HG03520 (cell line): ENCODE measurements around the gene CPTP.

Source experiments
- ATAC-seq: cut with Tn5 transposase; IDR thresholded peaks from one replicate; pipeline ENCODE4 v1.9.1; 2021; ENCODE audit warnings: mild to moderate bottlenecking, moderate library complexity; ENCODE audit not compliant: unreplicated experiment

Gene CPTP

DNA sequence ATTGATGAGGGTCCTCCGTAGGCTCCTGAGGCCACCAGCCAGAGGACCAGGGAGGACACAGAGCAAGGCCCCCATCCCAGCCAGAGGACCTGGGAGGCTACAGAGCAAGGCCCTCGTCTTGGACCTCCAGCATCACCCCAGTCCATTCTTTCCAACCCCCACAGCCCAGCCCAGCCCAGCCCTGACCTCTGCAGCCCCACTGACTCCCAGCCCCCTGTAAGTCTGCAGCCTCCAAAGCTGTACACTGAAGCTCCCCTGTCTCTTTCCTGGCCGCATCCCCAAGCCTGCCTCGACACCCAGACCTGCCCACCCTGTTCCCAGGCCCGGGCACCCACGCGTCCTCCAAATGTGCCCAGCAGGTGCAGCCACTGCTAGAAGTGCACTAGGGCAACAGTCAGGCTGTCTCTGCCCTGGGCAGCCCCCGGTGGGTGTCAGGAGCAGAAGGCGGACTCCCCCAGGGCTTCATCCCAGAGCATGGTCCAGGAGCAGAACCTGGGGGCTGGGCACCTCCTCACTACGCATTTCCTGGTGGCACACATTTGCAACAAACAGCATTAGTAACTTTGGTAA, 22.5 kb downstream of the CPTP start:
- no peak for ATAC-seq

GRCh38 chr1:1347663-1348419, 23.2 kb downstream of the CPTP start:
- ATAC-seq = no peak

- peak; percentile 10 for ATAC-seq
Measured at GRCh38 chr1:1348420-1349255, 24.0 kb downstream of the CPTP start.

DNA sequence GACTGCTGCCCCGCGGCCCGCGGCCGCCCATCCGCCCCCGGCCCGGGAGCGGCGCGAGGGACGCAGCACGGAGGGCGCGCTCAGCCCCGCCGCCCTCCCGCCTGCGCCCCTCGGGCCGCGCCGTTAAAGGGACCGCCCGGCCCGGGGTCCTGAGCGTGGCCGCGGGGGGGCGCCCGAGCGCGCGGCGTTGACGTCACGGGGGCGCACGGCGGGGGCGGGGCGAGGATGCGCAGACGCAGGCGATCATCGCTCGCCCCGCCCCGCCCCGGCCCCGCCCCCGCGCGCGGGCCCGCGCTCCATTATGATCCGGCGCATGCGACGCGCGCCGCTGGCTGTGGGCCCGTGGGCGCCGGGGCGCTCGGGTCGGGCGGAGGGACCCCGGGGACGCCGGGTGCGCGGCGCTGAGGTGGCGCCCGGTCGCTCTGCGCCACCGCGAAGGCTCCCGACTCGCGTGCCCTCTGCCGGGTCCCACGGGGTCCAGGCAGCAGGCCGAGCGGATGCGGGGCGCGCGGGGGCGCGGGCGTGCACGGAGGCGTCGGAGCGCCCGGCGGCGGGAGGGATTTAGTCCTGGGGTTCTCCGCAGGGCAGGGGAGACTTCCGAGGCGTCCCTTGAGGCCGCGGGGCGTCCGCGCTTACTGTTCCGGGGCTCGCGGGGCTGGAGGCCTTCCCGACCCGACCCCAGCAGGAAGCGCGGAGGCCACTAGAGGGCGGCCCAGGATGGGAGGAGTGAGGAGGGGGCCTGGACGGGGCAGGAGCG, 24.8 kb downstream of the CPTP start, which contains the start of gene DVL1:
Gene DVL1 (minus strand): TSS at position 163 of the 757 bp plus-strand sequence. CDS start 353 bp downstream, outside the sequence.
- peak; percentile 63 for ATAC-seq

GRCh38 chr1:1351511-1352427, 27.2 kb downstream of the CPTP start:
- no peak for ATAC-seq

DNA sequence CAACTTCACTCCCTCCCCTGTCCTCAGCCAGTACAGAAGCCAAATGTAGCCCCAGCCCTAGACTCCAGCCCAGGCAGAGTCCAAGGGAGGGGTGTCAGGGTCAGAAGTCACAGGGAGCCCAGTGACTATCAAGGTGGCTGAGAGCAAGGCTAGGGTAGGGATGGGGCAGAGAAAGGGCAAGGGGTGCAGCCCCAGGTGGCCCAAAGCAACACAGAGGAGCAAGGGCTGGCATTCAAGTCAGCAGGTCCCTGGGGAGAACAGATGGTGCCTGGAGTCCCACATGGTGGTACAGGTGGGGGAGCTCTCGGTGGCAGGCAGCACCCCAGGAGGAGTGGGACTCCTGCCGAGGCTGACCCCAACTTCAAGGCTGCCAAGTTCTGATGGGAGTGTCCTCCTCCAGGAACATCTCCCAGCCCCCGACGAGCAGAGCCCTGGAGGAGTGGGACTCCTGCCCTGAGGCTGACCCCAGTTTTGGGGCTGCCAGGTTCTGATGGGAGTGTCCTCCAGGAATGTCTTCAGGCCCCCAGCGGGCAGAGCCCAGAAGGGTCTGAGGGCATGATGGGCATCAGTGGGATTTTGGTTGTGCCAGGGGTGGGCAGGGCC, 28.3 kb downstream of the CPTP start:
- ATAC-seq = no peak

GRCh38 chr1:1353389-1354151, 29.0 kb downstream of the CPTP start:
- no peak for ATAC-seq

DNA sequence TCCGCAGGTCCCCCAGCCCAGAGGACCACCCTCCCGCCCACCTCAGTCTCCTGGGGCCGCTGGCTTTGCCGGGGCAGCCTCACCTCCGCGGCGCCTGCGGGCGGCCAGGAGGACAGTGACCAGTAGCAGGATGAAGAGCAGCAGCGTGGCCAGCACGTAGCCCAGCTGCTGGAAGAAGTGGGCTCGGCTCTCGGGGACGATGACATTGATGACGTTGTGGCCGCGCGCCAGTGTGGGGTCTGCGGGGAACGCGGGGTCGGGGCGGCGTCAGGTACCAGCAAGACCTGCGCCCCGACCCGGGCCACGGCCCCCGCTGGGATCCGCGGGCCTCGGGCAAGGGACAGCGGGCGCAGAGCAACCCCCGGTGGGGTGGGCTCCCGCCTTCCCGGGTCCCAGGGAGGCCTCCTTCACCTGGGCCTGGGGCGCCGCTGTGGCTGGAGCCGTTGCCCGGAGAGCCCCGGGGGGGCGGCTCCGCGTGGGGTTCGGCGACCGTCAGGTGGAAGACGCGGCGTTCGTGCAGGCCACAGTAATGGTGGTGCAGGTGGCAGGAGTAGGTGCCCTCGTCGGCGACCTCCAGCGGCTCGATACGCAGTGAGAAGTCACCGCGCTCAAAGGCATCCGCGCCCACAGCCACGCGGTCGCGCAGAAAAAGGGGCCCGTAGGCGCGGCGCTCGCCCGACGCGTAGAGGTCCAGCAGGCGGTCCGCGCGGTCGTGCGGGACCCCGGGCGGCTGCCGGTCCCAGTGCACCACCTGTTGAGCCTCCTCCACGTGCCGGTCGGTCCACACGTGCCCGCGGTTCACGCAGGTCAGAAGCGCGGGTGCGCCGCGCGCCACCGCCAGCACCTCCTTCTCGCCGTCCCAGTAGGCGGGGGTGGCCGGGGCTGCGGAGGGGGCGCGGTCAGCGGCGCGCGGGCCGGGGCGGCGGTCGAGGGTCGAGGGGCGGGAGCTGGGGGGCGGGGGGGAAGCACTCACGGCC, 30.0 kb downstream of the CPTP start:
- no peak for ATAC-seq

- ATAC-seq = no peak
Measured at GRCh38 chr1:1355416-1355815, 30.8 kb downstream of the CPTP start.

DNA sequence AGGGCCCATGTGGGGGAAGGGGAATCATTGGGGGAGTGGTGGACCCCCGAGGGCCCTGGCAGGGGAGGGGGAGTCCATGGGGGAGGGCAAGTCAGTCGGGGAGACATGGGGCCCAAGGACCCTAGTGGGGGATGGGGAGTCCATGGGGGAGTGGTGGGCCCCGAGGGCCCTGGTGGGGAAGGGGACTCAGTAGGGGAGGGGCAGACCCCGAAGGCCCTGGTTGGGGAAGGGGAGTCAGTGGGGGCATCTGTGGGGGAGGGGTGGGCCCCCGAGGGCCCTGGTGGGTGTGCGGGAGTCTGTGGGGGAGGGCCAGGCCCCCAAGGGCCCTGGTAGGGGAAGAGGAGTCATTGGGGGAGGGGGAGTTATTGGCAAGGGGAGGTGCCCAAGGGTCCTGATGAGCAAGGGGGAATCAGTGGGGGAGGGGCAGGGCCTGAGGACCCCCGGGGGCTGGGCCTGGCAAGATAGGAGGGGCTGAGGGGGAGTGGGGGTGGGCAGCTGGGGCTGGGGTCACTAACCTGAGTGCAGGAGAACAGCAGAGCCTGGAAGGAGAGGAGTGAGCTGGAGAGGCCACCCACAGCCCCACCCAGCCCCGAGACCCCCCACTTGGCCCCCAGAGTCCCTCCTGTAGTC, 31.7 kb downstream of the CPTP start:
- ATAC-seq = no peak

- no peak for ATAC-seq
Measured at GRCh38 chr1:1356796-1357401, 32.3 kb downstream of the CPTP start.

- ATAC-seq = no peak
Measured at GRCh38 chr1:1357871-1358432, 33.4 kb downstream of the CPTP start.

- no peak for ATAC-seq
Measured at GRCh38 chr1:1358433-1359271, 34.0 kb downstream of the CPTP start, which contains the start of gene MXRA8. TSS of gene MXRA8 (minus strand) at chr1:1358555. CDS start at chr1:1358504, 51 bp downstream.

DNA sequence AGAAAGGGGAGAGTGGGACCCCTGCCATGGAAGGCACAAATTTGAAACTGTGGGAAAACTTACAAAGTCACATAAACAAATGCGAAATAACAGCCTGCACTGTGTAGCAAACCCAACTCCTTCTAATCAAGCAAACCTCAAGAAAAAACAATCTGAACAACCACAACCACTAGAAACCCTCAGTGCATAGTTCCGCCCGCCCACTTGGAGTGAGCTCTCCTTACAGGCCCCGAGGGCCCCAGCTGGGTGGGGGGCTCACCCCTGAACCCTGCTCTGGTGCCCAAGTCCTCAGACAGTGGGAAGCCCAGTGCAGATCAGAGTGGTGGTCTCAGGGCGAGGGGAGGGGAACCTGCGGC, 34.7 kb downstream of the CPTP start:
- no peak for ATAC-seq

DNA sequence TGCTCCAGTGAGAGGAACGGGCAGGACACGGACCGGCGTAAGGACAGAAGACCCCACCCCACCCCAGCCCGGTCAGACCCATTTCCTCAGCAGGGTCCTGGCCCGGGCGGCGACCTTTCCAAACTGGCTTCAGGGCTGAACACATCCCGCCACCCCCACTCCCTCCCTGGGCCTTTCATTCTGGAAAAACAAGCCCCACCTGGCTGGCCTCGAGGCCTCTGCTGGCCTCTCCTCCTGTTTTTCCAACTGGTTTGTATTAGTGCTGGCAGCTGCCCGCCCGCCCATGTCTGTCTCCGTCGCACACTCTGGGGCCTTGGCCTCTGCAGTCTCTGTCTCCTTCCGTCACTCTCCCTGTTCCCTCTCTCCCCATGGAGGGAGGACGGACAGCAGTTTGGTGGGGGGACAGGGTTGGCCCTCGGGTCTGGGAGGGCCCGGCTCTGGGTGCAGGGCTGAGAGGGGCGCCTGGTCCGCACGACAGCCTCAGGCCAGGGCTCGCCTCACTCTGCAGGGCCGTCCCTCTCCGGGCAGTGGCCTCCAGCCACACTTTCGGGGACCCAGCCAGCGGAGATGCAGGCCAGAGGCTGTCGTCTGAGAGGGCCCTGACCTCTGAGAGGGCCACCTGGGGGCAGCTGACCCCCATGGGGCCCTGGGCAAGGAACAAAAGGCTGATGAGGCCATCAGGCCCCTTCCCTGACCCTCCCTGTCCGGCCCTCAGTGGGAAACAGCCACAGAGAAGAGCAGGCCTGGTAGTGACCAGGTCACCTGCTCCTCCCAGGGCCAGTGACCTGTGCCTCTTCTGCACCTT, 35.3 kb downstream of the CPTP start:
- no peak for ATAC-seq
